ENCODE results near the gene FDCSP.

The FDCSP gene
- total RNA-seq = 0 reads per million in 9 experiments

DNA sequence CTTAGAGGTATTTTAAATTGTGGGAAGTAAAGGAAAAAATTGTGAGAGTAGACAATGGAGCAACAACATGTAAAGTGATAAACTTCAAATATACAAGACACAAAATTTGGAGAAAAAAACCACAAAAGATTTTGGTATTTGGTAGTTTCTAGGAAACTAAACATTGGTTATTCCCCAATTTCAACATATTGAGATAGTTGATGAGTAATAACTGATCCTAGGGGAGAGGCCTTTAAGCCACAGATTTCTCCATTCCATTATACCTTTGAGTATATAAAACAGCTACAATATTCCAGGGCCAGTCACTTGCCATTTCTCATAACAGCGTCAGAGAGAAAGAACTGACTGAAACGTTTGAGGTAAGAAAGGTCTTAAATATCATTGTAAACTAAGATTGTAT lies at the start of gene FDCSP:
FDCSP (plus strand) TSS at position 301 of the 400 bp plus-strand sequence. CDS start 5,071 bp downstream, outside the sequence.
- Mint-ChIP-seq H3K27ac (no peak within 1 kb of the TSS), H3K4me3 (no peak within 1 kb of the TSS)
- ATAC-seq (replicated peaks) = no peak

GRCh38 chr4:70177090-70177489 lies 48.8 kb upstream of the FDCSP start:
- no peaks in the 10 kb centered on the region for H3K27me3 Mint-ChIP-seq
- H3K9me3 Mint-ChIP-seq = peaks cover 0 to 2% of the 10 kb centered on the region in 2 donors
- H3K36me3 Mint-ChIP-seq (ENCODE audit: insufficient read depth) = no peaks in the 10 kb centered on the region
- no peak overlapping the region for H3K4me3 Mint-ChIP-seq
- no peaks in the 10 kb centered on the region for H3K4me1 Mint-ChIP-seq (ENCODE audit: low read depth in 2 of 2)
- H3K27ac Mint-ChIP-seq = no peak overlapping the region
- ATAC-seq (replicated peaks) (no peak), DNase-seq (no peak)

More for the DNA sequence above, at the start of gene FDCSP:
- Mint-ChIP-seq H3K27me3 (no peaks in the 10 kb centered on the region), H3K36me3 (ENCODE audit: insufficient read depth) (no peaks in the 10 kb centered on the region), H3K4me1 (ENCODE audit: low read depth in 2 of 2) (no peaks in the 10 kb centered on the region), H3K9me3 (peaks cover 0 to 4% of the 10 kb centered on the region in 2 donors)
- DNase-seq = no peak

GRCh38 chr4:70178075-70178660 lies 47.8 kb upstream of the FDCSP start:
- no peak for ATAC-seq (replicated peaks)
- H3K27ac Mint-ChIP-seq = no peak overlapping the region
- H3K36me3 Mint-ChIP-seq (ENCODE audit: insufficient read depth) = no peaks in the 10 kb centered on the region
- H3K27me3 Mint-ChIP-seq = no peaks in the 10 kb centered on the region
- no peaks in the 10 kb centered on the region for H3K4me1 Mint-ChIP-seq (ENCODE audit: low read depth in 2 of 2)
- DNase-seq = no peak
- H3K9me3 Mint-ChIP-seq = peaks cover 0 to 5% of the 10 kb centered on the region in 2 donors
- no peak overlapping the region for H3K4me3 Mint-ChIP-seq

GRCh38 chr4:70179811-70180210 lies 46.1 kb upstream of the FDCSP start:
- Mint-ChIP-seq H3K36me3 (ENCODE audit: insufficient read depth) (no peaks in the 10 kb centered on the region), H3K27ac (no peak overlapping the region), H3K9me3 (peaks cover 0 to 5% of the 10 kb centered on the region in 2 donors), H3K27me3 (no peaks in the 10 kb centered on the region), H3K4me3 (no peak overlapping the region), H3K4me1 (ENCODE audit: low read depth in 2 of 2) (no peaks in the 10 kb centered on the region)
- ATAC-seq (replicated peaks) (no peak), DNase-seq (no peak)

DNA sequence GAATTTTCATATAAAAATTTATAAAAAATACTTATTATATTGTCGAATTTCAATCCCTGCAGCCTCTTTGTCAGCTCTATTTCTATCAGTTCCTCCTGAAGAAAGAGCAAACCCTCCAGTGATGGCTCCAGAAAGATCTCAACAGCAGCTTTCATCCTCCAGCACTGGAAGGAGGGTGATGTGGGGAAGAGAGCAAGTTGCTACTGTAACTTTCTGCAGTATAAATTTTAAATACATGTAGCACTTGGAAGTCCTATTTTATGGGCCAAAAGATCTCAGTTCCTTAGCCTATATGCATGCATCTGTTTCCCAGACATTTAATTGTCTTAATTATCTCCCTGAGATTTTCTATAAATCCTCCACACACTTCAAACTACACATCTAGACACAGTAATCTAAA lies 44.1 kb upstream of the FDCSP start:
- Mint-ChIP-seq H3K36me3 (ENCODE audit: insufficient read depth) (no peaks in the 10 kb centered on the region), H3K9me3 (peaks cover 0 to 5% of the 10 kb centered on the region in 2 donors), H3K4me3 (no peak overlapping the region), H3K27ac (no peak overlapping the region), H3K4me1 (ENCODE audit: low read depth in 2 of 2) (no peaks in the 10 kb centered on the region), H3K27me3 (no peaks in the 10 kb centered on the region)
- no peak for ATAC-seq (replicated peaks)
- DNase-seq = no peak

- Mint-ChIP-seq H3K27me3 (no peaks in the 10 kb centered on the region), H3K4me1 (ENCODE audit: low read depth in 2 of 2) (no peaks in the 10 kb centered on the region), H3K27ac (no peak overlapping the region), H3K36me3 (ENCODE audit: insufficient read depth) (no peaks in the 10 kb centered on the region), H3K4me3 (no peak overlapping the region), H3K9me3 (peaks cover 0 to 5% of the 10 kb centered on the region in 2 donors)
- DNase-seq (no peak), ATAC-seq (replicated peaks) (no peak)
Observed at GRCh38 chr4:70182517-70183167, 43.3 kb upstream of the FDCSP start.

- H3K4me1 Mint-ChIP-seq (ENCODE audit: low read depth in 2 of 2) = no peaks in the 10 kb centered on the region
- no peaks in the 10 kb centered on the region for H3K36me3 Mint-ChIP-seq (ENCODE audit: insufficient read depth)
- no peaks in the 10 kb centered on the region for H3K27me3 Mint-ChIP-seq
- H3K9me3 Mint-ChIP-seq = peaks cover 0 to 5% of the 10 kb centered on the region in 2 donors
- DNase-seq (no peak), ATAC-seq (replicated peaks) (no peak)
- H3K4me3 Mint-ChIP-seq = no peak overlapping the region
- no peak overlapping the region for H3K27ac Mint-ChIP-seq
Observed at GRCh38 chr4:70183168-70183939, 42.6 kb upstream of the FDCSP start.

DNA sequence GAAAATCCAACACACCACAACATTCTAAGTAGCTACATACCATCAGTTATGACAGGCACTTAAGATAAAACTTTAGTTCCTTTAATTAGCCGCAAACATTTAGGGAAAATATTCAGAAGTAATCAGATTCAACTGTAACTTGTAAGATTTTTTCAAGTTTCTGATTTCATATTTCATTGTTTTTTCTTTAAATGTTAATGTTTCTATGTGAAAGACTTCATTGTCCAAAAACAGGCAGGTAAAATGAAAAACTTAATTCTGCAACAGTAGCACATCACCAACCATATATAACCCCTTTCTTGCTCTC lies 42.0 kb upstream of the FDCSP start:
- Mint-ChIP-seq H3K36me3 (ENCODE audit: insufficient read depth) (no peaks in the 10 kb centered on the region), H3K27me3 (no peaks in the 10 kb centered on the region), H3K4me3 (no peak overlapping the region), H3K27ac (no peak overlapping the region), H3K9me3 (peaks cover 0 to 5% of the 10 kb centered on the region in 2 donors), H3K4me1 (ENCODE audit: low read depth in 2 of 2) (no peaks in the 10 kb centered on the region)
- ATAC-seq (replicated peaks) (no peak), DNase-seq (no peak)

- Mint-ChIP-seq H3K27ac (no peak overlapping the region), H3K36me3 (ENCODE audit: insufficient read depth) (no peaks in the 10 kb centered on the region), H3K9me3 (peaks cover 0 to 5% of the 10 kb centered on the region in 2 donors), H3K27me3 (no peaks in the 10 kb centered on the region), H3K4me1 (ENCODE audit: low read depth in 2 of 2) (no peaks in the 10 kb centered on the region), H3K4me3 (no peak overlapping the region)
- DNase-seq (no peak), ATAC-seq (replicated peaks) (no peak)
Observed at GRCh38 chr4:70187216-70187615, 38.7 kb upstream of the FDCSP start.

DNA sequence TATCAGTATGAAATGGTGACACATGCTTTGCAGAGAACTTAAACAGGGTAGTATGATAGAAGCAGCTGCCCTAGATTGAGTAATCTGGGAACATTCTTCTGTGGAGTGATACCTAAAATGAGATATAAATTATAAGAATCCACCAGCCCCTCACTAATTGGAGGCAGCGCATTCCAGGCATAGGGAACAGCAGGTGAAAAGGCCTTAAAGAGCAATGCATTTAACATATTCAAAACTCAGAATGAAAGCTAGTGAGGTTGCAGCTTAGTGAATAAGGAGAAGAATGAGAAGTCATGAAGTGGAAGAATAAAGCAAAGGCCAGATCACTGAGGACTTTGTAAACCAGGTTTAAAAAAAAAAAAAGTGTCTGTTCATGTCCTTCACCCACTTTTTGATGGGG lies 35.3 kb upstream of the FDCSP start:
- H3K27me3 Mint-ChIP-seq = no peaks in the 10 kb centered on the region

GRCh38 chr4:70191647-70192046 lies 34.3 kb upstream of the FDCSP start:
- Mint-ChIP-seq H3K36me3 (ENCODE audit: insufficient read depth) (no peaks in the 10 kb centered on the region), H3K9me3 (peaks cover 0 to 2% of the 10 kb centered on the region in 2 donors), H3K4me3 (no peak overlapping the region), H3K27me3 (no peaks in the 10 kb centered on the region), H3K4me1 (ENCODE audit: low read depth in 2 of 2) (no peaks in the 10 kb centered on the region), H3K27ac (no peak overlapping the region)
- DNase-seq (no peak), ATAC-seq (replicated peaks) (no peak)

More for the DNA sequence above, 35.3 kb upstream of the FDCSP start:
- Mint-ChIP-seq H3K27ac (no peak overlapping the region), H3K4me1 (ENCODE audit: low read depth in 2 of 2) (no peaks in the 10 kb centered on the region), H3K36me3 (ENCODE audit: insufficient read depth) (no peaks in the 10 kb centered on the region), H3K9me3 (peaks cover 0 to 2% of the 10 kb centered on the region in 2 donors), H3K4me3 (no peak overlapping the region)
- ATAC-seq (replicated peaks) (no peak), DNase-seq (no peak)

GRCh38 chr4:70192895-70193294 lies 33.0 kb upstream of the FDCSP start:
- ATAC-seq (replicated peaks) (no peak), DNase-seq (no peak)
- no peak overlapping the region for H3K27ac Mint-ChIP-seq
- peaks cover 0 to 2% of the 10 kb centered on the region in 2 donors for H3K9me3 Mint-ChIP-seq
- H3K36me3 Mint-ChIP-seq (ENCODE audit: insufficient read depth) = no peaks in the 10 kb centered on the region
- H3K4me3 Mint-ChIP-seq = no peak overlapping the region
- H3K27me3 Mint-ChIP-seq = no peaks in the 10 kb centered on the region
- H3K4me1 Mint-ChIP-seq (ENCODE audit: low read depth in 2 of 2) = no peaks in the 10 kb centered on the region

DNA sequence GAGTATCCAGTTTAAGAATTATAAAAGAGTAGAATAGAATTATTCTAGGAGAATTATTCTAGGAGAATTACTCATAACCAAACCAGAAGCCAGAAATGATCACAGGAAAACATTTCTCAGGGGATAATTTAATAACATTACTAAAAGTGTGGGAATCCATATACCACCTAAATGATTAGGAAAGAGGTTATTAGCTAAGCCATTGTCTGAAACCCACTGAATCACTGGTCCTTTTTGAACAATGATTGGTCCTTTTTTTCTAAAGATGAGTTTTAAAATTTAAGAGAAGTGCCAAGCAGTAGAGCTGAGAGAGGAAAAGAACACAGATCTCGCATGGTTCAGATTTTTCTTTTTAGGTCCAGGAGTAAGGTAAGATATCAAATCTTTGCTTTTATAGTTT lies 30.5 kb upstream of the FDCSP start, which contains the start of gene ODAM:
ODAM (plus strand) TSS at position 301 of the 400 bp plus-strand sequence. CDS start 819 bp downstream, outside the sequence.
- ATAC-seq (replicated peaks) = no peak
- Mint-ChIP-seq H3K4me1 (ENCODE audit: low read depth in 2 of 2) (no peaks in the 10 kb centered on the region), H3K4me3 (no peak within 1 kb of the TSS), H3K27ac (no peak within 1 kb of the TSS), H3K27me3 (no peaks in the 10 kb centered on the region), H3K9me3 (peaks cover 0 to 7% of the 10 kb centered on the region in 2 donors), H3K36me3 (ENCODE audit: insufficient read depth) (no peaks in the 10 kb centered on the region)
- no peak for DNase-seq

GRCh38 chr4:70196857-70197256 lies 29.1 kb upstream of the FDCSP start:
- Mint-ChIP-seq H3K27ac (no peak overlapping the region), H3K9me3 (peaks cover 0 to 5% of the 10 kb centered on the region in 2 donors), H3K36me3 (ENCODE audit: insufficient read depth) (no peaks in the 10 kb centered on the region), H3K4me3 (no peak overlapping the region), H3K4me1 (ENCODE audit: low read depth in 2 of 2) (no peaks in the 10 kb centered on the region), H3K27me3 (no peaks in the 10 kb centered on the region)
- ATAC-seq (replicated peaks) (no peak), DNase-seq (no peak)

Data from effector memory CD8-positive, alpha-beta T cell (primary cell).